HTERT RPE-1 (cell line): ENCODE data around the gene TMED3.
"Not testable (repeated sequence)": the region's sequence is repeated elsewhere in the genome, so short reads cannot be mapped to it uniquely, and the experiment has no call there.

Experiments
- in situ Hi-C: fragments of 300-500 bp; cut with MboI; formaldehyde crosslinking; loops from 4 replicates; pipeline ENCODE4 v1.14.3; 2020; ENCODE audit warnings: low sequenced_read_pairs

Gene TMED3

DNA sequence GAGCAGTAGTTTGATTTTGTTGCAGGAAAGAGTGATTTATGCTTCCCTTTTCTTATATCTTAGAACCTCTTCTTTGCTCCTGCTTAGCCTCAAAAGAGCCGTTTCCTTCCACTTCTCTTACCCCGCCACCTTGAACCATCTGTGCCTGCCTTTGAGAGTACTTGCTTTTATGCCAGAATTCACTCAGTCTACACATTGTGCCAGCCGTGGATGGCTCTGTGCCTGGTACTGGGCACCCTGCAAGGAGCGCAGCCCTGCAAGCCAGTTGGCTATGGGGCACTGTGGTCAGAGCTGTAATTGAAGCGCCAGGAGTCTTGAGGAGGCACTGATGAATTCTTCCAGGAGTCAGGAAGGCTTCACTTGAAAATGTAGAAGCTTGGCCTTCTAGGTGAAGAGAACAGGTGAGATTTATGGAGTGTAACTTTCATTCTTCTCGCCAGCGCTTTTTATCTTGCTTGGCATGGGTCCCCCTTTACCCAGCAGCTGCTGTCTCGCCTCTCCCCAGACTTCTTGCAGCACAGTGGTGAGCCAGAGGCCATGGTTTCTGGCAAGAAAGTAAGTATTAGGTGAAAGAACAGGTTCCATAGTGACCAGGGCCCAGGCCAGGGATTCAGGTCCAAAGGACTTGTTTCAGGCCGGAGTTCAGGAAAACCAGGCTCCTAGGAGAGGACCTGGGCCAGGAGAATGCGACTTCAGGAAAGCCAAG is 4.9 kb downstream of the TMED3 start:
- in situ Hi-C loops, result no loop called here

GRCh38 chr15:79316864-79317263 is 6.0 kb downstream of the TMED3 start:
- in situ Hi-C loops, result no loop called here

GRCh38 chr15:79319973-79320372 is 9.1 kb downstream of the TMED3 start:
- in situ Hi-C loops, result not testable (repeated sequence)

- in situ Hi-C loops, result no loop called here
These were observed 11.0 kb downstream of the TMED3 start for GRCh38 chr15:79321876-79322275.

GRCh38 chr15:79322306-79322705 is 11.4 kb downstream of the TMED3 start:
- in situ Hi-C loops, result no loop called here

DNA sequence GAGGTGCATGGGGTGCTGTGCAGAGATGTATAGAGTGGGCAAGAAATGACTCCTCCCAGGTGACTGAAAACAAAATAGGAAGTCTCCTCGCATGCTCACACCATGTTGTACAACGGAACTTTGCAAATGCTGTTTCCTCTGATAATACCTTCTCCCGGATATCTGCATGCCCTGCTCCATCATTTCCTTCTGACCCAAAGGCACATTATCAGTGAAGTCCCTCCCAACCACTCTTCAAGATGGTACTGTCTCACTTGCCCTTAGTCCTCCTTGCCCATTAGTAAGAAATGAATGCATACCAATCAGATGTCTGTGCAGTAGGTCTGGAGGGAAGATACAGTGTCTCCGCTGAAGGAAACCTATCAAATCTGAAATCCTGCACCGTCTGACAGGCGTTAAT is 12.0 kb downstream of the TMED3 start:
- in situ Hi-C loops, result no loop called here

GRCh38 chr15:79329171-79329611 is 18.3 kb downstream of the TMED3 start:
- in situ Hi-C loops, result no loop called here

GRCh38 chr15:79332824-79333510 is 22.1 kb downstream of the TMED3 start:
- in situ Hi-C loops, result no loop called here

DNA sequence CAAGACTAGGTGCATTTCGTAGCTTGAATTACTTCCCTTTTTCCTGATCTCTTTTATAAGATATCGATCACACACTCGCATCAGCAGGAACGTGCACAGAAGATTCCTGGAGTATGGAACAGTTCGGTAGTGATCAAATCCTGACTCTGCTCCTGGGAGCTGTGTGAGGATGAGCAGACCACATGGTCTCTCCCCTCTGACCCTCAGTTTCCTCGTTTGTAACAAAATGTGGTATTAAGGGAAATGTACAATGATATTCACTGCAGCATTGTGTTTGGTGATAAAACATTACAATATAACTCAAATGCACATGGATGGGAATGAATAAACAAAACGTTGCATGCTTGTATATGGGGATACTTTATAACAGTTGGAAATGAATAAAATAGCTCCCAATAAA is 26.7 kb downstream of the TMED3 start:
- in situ Hi-C loops, result no loop called here

- in situ Hi-C loops, result no loop called here
These were observed 28.8 kb downstream of the TMED3 start for GRCh38 chr15:79339588-79340314.

DNA sequence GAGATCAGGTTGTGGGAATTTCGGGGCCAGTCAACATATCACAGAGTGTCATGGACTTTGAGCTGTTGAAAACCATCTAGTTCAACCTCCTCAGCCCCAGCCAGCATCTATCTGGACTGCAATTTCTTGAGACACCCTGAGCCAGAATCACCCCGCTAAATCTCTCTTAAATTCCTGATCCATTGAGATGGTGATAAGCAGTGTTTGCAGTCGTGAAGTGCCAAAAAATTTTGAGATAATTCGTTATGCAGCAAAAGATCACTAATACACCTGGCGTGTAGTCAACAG is 29.3 kb downstream of the TMED3 start:
- in situ Hi-C loops, result no loop called here

DNA sequence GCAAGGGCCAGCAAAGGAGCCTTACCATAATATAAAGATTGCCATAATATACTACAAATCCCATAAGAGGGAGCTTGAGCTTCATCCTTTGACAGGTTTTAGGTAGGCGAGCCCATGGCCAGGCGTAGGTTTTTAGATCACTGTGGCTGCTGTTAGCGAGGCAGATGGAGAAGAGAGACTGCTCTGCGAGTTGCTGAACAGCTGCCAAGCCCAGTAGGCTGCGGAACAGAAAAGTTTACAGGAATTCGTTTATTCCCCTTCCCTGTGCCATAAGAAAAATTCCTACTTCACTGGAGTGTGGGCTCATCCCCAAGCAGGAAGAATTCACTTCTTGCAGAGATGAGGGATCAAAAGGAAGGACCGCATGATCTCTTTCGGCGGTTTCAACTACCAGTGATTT is 30.5 kb downstream of the TMED3 start:
- in situ Hi-C loops, result no loop called here

- in situ Hi-C loops, result no loop called here
These were observed 38.6 kb downstream of the TMED3 start for GRCh38 chr15:79349525-79349924.

DNA sequence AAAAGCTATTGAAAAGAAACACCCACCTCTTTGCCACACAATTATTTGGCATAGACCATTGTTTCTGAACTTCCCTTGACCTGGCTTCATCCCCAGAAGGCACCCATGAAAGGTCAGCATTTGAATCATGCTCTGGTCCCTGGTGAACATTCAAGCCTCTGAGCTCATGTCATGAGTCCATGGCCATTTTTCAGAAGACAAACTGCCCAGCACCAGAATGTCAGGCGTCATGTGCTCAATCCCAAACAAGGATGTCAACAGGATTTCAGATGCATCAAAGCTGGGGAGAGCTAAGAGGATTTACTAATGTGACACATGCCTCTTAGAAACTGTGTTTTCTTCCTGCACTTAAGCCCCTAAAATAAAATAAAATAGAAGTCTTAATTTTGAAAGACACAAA is 41.3 kb downstream of the TMED3 start:
- in situ Hi-C loops, result no loop called here

- in situ Hi-C loops, result no loop called here
These were observed 46.7 kb downstream of the TMED3 start for GRCh38 chr15:79357566-79357965.

- in situ Hi-C loops, result no loop called here
These were observed 47.2 kb downstream of the TMED3 start for GRCh38 chr15:79358069-79358468.

DNA sequence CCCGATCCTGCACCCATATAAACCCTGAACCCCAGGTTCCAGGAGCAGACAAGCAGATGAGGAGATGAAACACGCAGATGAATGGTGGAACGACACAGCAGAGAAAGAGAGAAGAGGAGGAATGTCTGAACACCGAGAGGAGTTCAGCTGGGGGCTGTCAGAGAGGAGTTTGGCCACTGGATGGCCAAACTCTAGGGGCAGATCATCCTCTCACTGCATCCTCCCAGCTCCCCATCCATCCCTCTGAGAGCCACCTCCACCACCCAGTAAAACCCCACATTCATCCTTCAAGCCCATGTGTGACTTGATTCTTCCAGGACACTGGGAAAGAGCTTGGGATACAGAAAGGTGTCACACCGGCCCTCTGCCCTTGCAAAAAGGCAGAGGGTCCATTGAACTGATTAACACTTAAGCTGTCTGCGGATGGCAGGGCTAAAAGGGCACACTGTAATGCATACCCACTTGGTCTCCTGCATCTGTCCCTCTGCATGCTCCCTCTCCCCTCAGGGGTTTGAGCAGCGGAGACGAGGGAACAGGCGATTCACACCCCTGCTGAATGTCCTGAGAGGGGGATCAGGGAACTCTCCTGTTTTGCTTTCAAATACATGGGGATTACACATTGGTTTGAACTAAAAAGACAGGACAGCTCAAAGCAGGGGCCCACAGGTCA is 53.8 kb downstream of the TMED3 start:
- in situ Hi-C loops, result no loop called here

DNA sequence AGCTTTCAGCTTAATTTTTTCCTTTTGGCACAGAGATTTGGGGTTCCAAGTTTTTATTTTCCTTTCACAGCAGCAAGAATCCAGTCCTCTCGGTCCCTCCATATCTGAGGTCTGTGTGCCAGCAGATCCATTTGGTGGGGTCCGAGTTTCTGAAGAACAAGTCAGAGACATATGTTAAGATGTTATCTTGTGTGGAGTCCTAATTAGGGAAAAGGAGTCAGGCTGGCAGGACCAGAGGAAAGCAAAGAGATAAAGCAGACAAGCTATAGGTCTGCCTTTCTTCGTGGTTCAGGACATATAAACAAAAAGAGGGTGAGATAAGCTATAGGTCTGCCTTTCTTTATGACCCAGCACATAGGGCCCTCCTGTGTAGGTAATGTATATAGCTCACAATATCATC is 54.9 kb downstream of the TMED3 start:
- in situ Hi-C loops, result no loop called here

DNA sequence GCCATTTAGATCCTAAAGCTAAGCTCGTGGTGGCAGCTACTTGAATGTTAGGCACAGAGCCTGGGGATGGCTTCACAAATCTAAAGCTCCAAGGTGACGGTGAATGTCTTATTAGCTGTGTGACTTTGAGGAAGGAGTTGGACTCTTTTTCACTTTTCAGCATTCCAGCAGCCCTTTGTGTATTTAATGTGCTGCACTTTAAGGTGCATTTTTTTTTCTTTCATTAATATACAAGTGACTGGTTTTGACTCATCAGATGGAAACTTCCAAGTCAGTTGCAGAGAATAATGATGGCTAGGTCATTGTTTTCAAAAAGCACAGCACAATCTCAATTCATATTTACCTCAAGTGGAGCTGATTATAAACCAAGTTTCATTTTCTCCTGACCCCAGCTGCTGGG is 55.8 kb downstream of the TMED3 start:
- in situ Hi-C loops, result no loop called here

- in situ Hi-C loops, result no loop called here
These were observed 59.8 kb downstream of the TMED3 start for GRCh38 chr15:79370716-79371115.

DNA sequence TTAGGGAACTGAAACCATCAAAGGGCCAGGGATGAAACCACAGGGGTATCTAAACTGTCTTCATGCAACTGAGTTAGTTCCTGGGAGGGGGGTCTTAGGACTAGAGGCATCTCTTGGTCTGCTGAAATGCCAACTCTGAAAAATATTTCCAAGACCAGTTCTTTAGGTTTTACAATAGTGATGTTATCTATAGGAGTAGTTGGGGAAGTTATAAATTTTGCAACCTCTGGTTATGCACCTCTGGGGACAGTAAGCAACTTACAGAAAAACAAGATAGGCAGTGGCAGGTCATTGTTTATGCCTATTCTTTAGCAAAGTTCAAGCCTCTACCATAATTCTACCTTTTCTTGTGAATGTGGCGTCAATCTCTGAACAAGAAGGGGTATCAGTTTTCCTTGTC is 60.7 kb downstream of the TMED3 start:
- in situ Hi-C loops, result no loop called here

- in situ Hi-C loops, result no loop called here
These were observed 61.5 kb downstream of the TMED3 start for GRCh38 chr15:79372428-79372827.
